T-cell (primary cell): ENCODE measurements around the gene NECTIN3. TPM values are rescaled to one million over a fixed set of nuclear protein-coding genes. Genes with fewer than 3 reads are reported as not detected.

ENCODE experiments used
- ATAC-seq, 4 experiments: fragments of 200-7000 bp in 3 of 4; fragments of 150-1000 bp in 1 of 4; cut with Tn5 transposase; replicated peaks in 1 of 4; 1 replicate in 3 of 4; 2 replicates in 1 of 4; pipeline ENCODE4 v1.10.0; 2021; ENCODE audit warnings: moderate library complexity in 3 of 4, mild to moderate bottlenecking in 2 of 4, moderate number of reproducible peaks in 1 of 4
- CTCF ChIA-PET, 2 donors: fragments of 300-600 bp; sonication (Branson Sonifier 250); formaldehyde crosslinking; loops; one replicate each; lab custom pipeline; 2022; ENCODE audit warnings: antibody characterized with exemption in 2 of 2; lab: Charles Lee
- POLR2A ChIA-PET, 2 donors: fragments of 300-600 bp; sonication (Branson Sonifier 250); formaldehyde crosslinking; loops; one replicate each; lab custom pipeline; 2022; ENCODE audit warnings: antibody characterized with exemption in 2 of 2; lab: Charles Lee
- DNase-seq, 35 experiments: peaks; one replicate each; pipeline versions ENCODE4 v3.0.0 to v3.0.0-alpha.2; 2013 to 2023
- H3K27ac ChIP-seq: one replicate; pipeline ENCODE4 v1.5.1; 2013; ENCODE audit warnings: low read length
- H3K27me3 ChIP-seq, 2 experiments: replicated peaks in 1 of 2; 1 replicate in 1 of 2; 2 replicates in 1 of 2; pipeline versions ENCODE4 v1.6.1 to v1.7.0; 2013; ENCODE audit warnings: low read length in 1 of 2, mixed read lengths in 1 of 2; ENCODE audit not compliant: control insufficient read depth in 2 of 2, insufficient read depth in 2 of 2; ENCODE audit errors: extremely low read depth in 1 of 2
- H3K36me3 ChIP-seq, 2 donors: 1 replicate in 1 of 2; 2 replicates in 1 of 2; pipeline versions ENCODE4 v1.6.1 to v1.7.0; 2013; ENCODE audit warnings: low read length in 1 of 2; ENCODE audit not compliant: control insufficient read depth in 2 of 2, insufficient read depth in 1 of 2; ENCODE audit errors: extremely low read depth in 1 of 2
- H3K4me1 ChIP-seq, 2 experiments: 1 replicate in 1 of 2; 2 replicates in 1 of 2; pipeline versions ENCODE4 v1.6.1 to v1.7.0; 2013; ENCODE audit warnings: low read length in 2 of 2, mixed read lengths in 1 of 2; ENCODE audit not compliant: insufficient read depth in 2 of 2, control insufficient read depth in 1 of 2; ENCODE audit errors: extremely low read depth in 1 of 2
- H3K4me3 ChIP-seq, 2 donors: 1 replicate in 1 of 2; 2 replicates in 1 of 2; pipeline versions ENCODE4 v1.5.1 to v1.7.0; 2013; ENCODE audit warnings: mild to moderate bottlenecking in 2 of 2, low read length in 1 of 2, moderate library complexity in 1 of 2; ENCODE audit not compliant: control insufficient read depth in 1 of 2; ENCODE audit errors: extremely low read depth in 1 of 2
- H3K9me3 ChIP-seq: 2 replicates; pipeline ENCODE4 v1.7.0; 2013
- H3K27ac Mint-ChIP-seq, 2 donors: one replicate each; pipeline ENCODE4 v1.8.0; 2020 to 2021; ENCODE audit warnings: mild to moderate bottlenecking in 2 of 2, mixed read lengths in 2 of 2
- H3K27me3 Mint-ChIP-seq, 2 donors: one replicate each; pipeline ENCODE4 v1.8.0; 2021 to 2022; ENCODE audit warnings: mixed read lengths in 2 of 2
- H3K36me3 Mint-ChIP-seq: one replicate; pipeline ENCODE4 v1.8.0; 2021; ENCODE audit warnings: mixed read lengths
- H3K4me1 Mint-ChIP-seq, 3 donors: one replicate each; pipeline ENCODE4 v1.8.0; 2020 to 2022; ENCODE audit warnings: mixed read lengths in 3 of 3, mild to moderate bottlenecking in 1 of 3
- H3K4me3 Mint-ChIP-seq, 3 donors: one replicate each; pipeline ENCODE4 v1.8.0; 2020 to 2022; ENCODE audit warnings: mild to moderate bottlenecking in 3 of 3, mixed read lengths in 3 of 3, moderate library complexity in 3 of 3
- H3K9me3 Mint-ChIP-seq, 3 donors: one replicate each; pipeline ENCODE4 v1.8.0; 2020 to 2022; ENCODE audit warnings: mixed read lengths in 3 of 3
- WGBS: methylation state at CpG from one replicate; pipeline ENCODE4 v1.1.5; 2013; ENCODE audit warnings: missing lambda C conversion rate; ENCODE audit not compliant: insufficient coverage; 5-methylcytosine and 5-hydroxymethylcytosine counted together
- total RNA-seq, 35 experiments: library from RNA in 6 of 35; stranded (reverse) in 6 of 35; fragments of 120-200 nt in 1 of 35; gene quantifications; one replicate each; pipeline versions ENCODE4 v1.2.1 to v1.2.4 and lab custom pipeline; 2013 to 2026

Gene NECTIN3
- total RNA-seq, 5 donors from 2014 or later (not counting 1 experiment from before 2014, with no cell fraction given): 6.7 to 11.3 (median 8.4) TPM

- Histone ChIP-seq H3K27ac (no peak overlapping the region), H3K4me3 (no peak overlapping the region), H3K36me3 (no peaks in the 10 kb centered on the region), H3K4me1 (no peaks in the 10 kb centered on the region), H3K9me3 (no peaks in the 10 kb centered on the region), H3K27me3 (peaks cover 0 to 8% of the 10 kb centered on the region in 2 experiments)
- H3K27ac Mint-ChIP-seq: no peak overlapping the region
- H3K27me3 Mint-ChIP-seq: no peaks in the 10 kb centered on the region
- no peaks in the 10 kb centered on the region for H3K4me1 Mint-ChIP-seq
- DNase-seq: no peak
- ATAC-seq: no peak
- H3K36me3 Mint-ChIP-seq: peaks cover 4% of the 10 kb centered on the region
- peaks cover 10 to 27% (median 13%) of the 10 kb centered on the region in 3 donors for H3K9me3 Mint-ChIP-seq
- 88% methylated on average over 1 of the region's 2 CpGs for WGBS
- H3K4me3 Mint-ChIP-seq: no peak overlapping the region
- ChIA-PET POLR2A (no interaction called here), CTCF (no interaction called here)
These were observed 35.7 kb upstream of the NECTIN3 start for GRCh38 chr3:111035902-111036301.

GRCh38 chr3:111040959-111041358 lies 30.7 kb upstream of the NECTIN3 start:
- Mint-ChIP-seq H3K27ac (no peak overlapping the region), H3K36me3 (peaks cover 4% of the 10 kb centered on the region), H3K27me3 (no peaks in the 10 kb centered on the region), H3K4me3 (no peak overlapping the region), H3K9me3 (peaks cover 10 to 27% (median 16%) of the 10 kb centered on the region in 3 donors), H3K4me1 (no peaks in the 10 kb centered on the region)
- DNase-seq: no peak
- H3K4me3 ChIP-seq: no peak overlapping the region
- peaks cover 0 to 4% of the 10 kb centered on the region in 2 experiments for H3K27me3 ChIP-seq
- H3K36me3 ChIP-seq: no peaks in the 10 kb centered on the region
- ATAC-seq: no peak
- no peaks in the 10 kb centered on the region for H3K9me3 ChIP-seq
- no CpG with 5 or more reads among the region's 2 CpGs for WGBS
- H3K27ac ChIP-seq: no peak overlapping the region
- no peaks in the 10 kb centered on the region for H3K4me1 ChIP-seq
- ChIA-PET CTCF (no interaction called here), POLR2A (no interaction called here)

- Mint-ChIP-seq H3K4me1 (peaks cover 0 to 7% (median 6%) of the 10 kb centered on the region in 3 donors), H3K9me3 (peaks cover 0 to 4% (median 0%) of the 10 kb centered on the region in 3 donors), H3K4me3 (no peak overlapping the region), H3K27me3 (no peaks in the 10 kb centered on the region), H3K36me3 (no peaks in the 10 kb centered on the region), H3K27ac (no peak overlapping the region)
- no peak overlapping the region for H3K27ac ChIP-seq
- ChIA-PET CTCF (no interaction called here), POLR2A (no interaction called here)
- no peaks in the 10 kb centered on the region for H3K27me3 ChIP-seq
- no peak for ATAC-seq
- H3K4me1 ChIP-seq: no peaks in the 10 kb centered on the region
- no peak overlapping the region for H3K4me3 ChIP-seq
- no peaks in the 10 kb centered on the region for H3K36me3 ChIP-seq
- H3K9me3 ChIP-seq: no peaks in the 10 kb centered on the region
- no peak for DNase-seq
- 81% methylated on average over 4 of the region's 6 CpGs for WGBS
These were observed 26.1 kb upstream of the NECTIN3 start for GRCh38 chr3:111045564-111045963.

GRCh38 chr3:111047042-111047441 lies 24.6 kb upstream of the NECTIN3 start:
- CTCF ChIA-PET: no interaction called here
- Mint-ChIP-seq H3K4me3 (no peak overlapping the region), H3K36me3 (no peaks in the 10 kb centered on the region), H3K27ac (no peak overlapping the region), H3K4me1 (peaks cover 0 to 7% (median 6%) of the 10 kb centered on the region in 3 donors), H3K9me3 (no peaks in the 10 kb centered on the region), H3K27me3 (peaks cover 0 to 3% of the 10 kb centered on the region in 2 donors)
- Histone ChIP-seq H3K36me3 (no peaks in the 10 kb centered on the region), H3K9me3 (no peaks in the 10 kb centered on the region), H3K27me3 (no peaks in the 10 kb centered on the region), H3K27ac (no peak overlapping the region), H3K4me1 (no peaks in the 10 kb centered on the region), H3K4me3 (no peak overlapping the region)
- DNase-seq (no peak), ATAC-seq (no peak)
- POLR2A ChIA-PET: no interaction called here

- Histone ChIP-seq H3K36me3 (no peaks in the 10 kb centered on the region), H3K9me3 (no peaks in the 10 kb centered on the region), H3K4me1 (no peaks in the 10 kb centered on the region), H3K27ac (no peak overlapping the region), H3K27me3 (no peaks in the 10 kb centered on the region), H3K4me3 (no peak overlapping the region)
- ATAC-seq: no peak
- Mint-ChIP-seq H3K27ac (no peak overlapping the region), H3K9me3 (no peaks in the 10 kb centered on the region), H3K36me3 (no peaks in the 10 kb centered on the region), H3K4me3 (no peak overlapping the region), H3K27me3 (peaks cover 0 to 6% of the 10 kb centered on the region in 2 donors), H3K4me1 (peaks cover 0 to 7% (median 6%) of the 10 kb centered on the region in 3 donors)
- no CpG with 5 or more reads among the region's 1 CpG for WGBS
- CTCF ChIA-PET: interaction anchor here in 1 of 2 donors (0.6 kb wide), 1 partner anchor 17 kb away, joined by 3 read pairs; no protein-coding TSS in a partner anchor
- POLR2A ChIA-PET: no interaction called here
- no peak for DNase-seq
These were observed 23.7 kb upstream of the NECTIN3 start for GRCh38 chr3:111047812-111048435.

GRCh38 chr3:111051354-111051753 lies 20.3 kb upstream of the NECTIN3 start:
- H3K4me1 ChIP-seq: no peaks in the 10 kb centered on the region
- H3K4me3 ChIP-seq: no peak overlapping the region
- Mint-ChIP-seq H3K9me3 (no peaks in the 10 kb centered on the region), H3K36me3 (no peaks in the 10 kb centered on the region), H3K27ac (no peak overlapping the region), H3K4me1 (peaks cover 0 to 7% (median 6%) of the 10 kb centered on the region in 3 donors), H3K4me3 (no peak overlapping the region), H3K27me3 (peaks cover 2 to 15% of the 10 kb centered on the region in 2 donors)
- POLR2A ChIA-PET: no interaction called here
- no peak for ATAC-seq
- CTCF ChIA-PET: no interaction called here
- DNase-seq: no peak
- H3K9me3 ChIP-seq: no peaks in the 10 kb centered on the region
- H3K27me3 ChIP-seq: no peaks in the 10 kb centered on the region
- no peaks in the 10 kb centered on the region for H3K36me3 ChIP-seq
- no peak overlapping the region for H3K27ac ChIP-seq
